ENCODE measurements around the gene UCK1.

The UCK1 gene

GRCh38 chr9:131530920-131531832 is at the start of gene UCK1:
Gene UCK1, minus strand, starts transcription at chr9:131531263. Its CDS starts 89 bp downstream, at chr9:131531174.
- POLR2A ChIA-PET (ENCODE audit: low non-redundant PET), result no interaction called here
- H3K27ac ChIP-seq, result peak within 1 kb of the TSS; percentile 70
- CTCF ChIA-PET, result interaction anchor here (0.7 to 0.9 kb wide), 3 partner anchors 23 to 778 kb away, joined by 3 to 4 read pairs (median 3); no protein-coding TSS in a partner anchor
- peak; percentile 100 for DNase-seq (ENCODE audit: low spot score)
- TF ChIP-seq CTCF (conservative IDR thresholded peaks at IDR 0.05; ENCODE audit: low read depth), result no peak

GRCh38 chr9:131580358-131580757 is 49.3 kb upstream of the UCK1 start:
- CTCF ChIA-PET, result no interaction called here

GRCh38 chr9:131579789-131580211 is 48.7 kb upstream of the UCK1 start:
- H3K27ac ChIP-seq, result no peak overlapping the region
- DNase-seq (ENCODE audit: low spot score), result no peak
- no peak for TF ChIP-seq CTCF (conservative IDR thresholded peaks at IDR 0.05; ENCODE audit: low read depth)
- POLR2A ChIA-PET (ENCODE audit: low non-redundant PET), result no interaction called here
- CTCF ChIA-PET, result no interaction called here

More at GRCh38 chr9:131580358-131580757, 49.3 kb upstream of the UCK1 start:
- DNase-seq (ENCODE audit: low spot score), result no peak
- no peak overlapping the region for H3K27ac ChIP-seq
- no peak for TF ChIP-seq CTCF (conservative IDR thresholded peaks at IDR 0.05; ENCODE audit: low read depth)
- POLR2A ChIA-PET (ENCODE audit: low non-redundant PET), result no interaction called here

GRCh38 chr9:131578731-131579504 is 47.9 kb upstream of the UCK1 start:
- no peak for DNase-seq (ENCODE audit: low spot score)

GRCh38 chr9:131578021-131578420 is 47.0 kb upstream of the UCK1 start:
- TF ChIP-seq CTCF (conservative IDR thresholded peaks at IDR 0.05; ENCODE audit: low read depth), result no peak
- 0 out of 2 replicates have a peak overlapping the region, but pooled peaks have one; percentile 1 for H3K27ac ChIP-seq
- DNase-seq (ENCODE audit: low spot score), result no peak
- CTCF ChIA-PET, result no interaction called here
- POLR2A ChIA-PET (ENCODE audit: low non-redundant PET), result no interaction called here

More at GRCh38 chr9:131578731-131579504, 47.9 kb upstream of the UCK1 start:
- POLR2A ChIA-PET (ENCODE audit: low non-redundant PET), result no interaction called here
- TF ChIP-seq CTCF (conservative IDR thresholded peaks at IDR 0.05; ENCODE audit: low read depth), result no peak
- no peak overlapping the region for H3K27ac ChIP-seq
- CTCF ChIA-PET, result interaction anchor here (0.5 to 0.7 kb wide), 3 partner anchors 12 to 1003 kb away, joined by 3 to 5 read pairs (median 3); partner anchors contain the start of gene BARHL1
